GM04503 (cell line): Measurements from ENCODE around the gene ATF2.
"Not testable (repeated sequence)": the region's sequence is repeated elsewhere in the genome, so short reads cannot be mapped to it uniquely, and the experiment has no call there.

ENCODE experiments used
- DNase-seq: peaks from one replicate; pipeline ENCODE4 v3.0.0-alpha.2; 2012; ENCODE audit warnings: low read depth

Gene ATF2

DNA sequence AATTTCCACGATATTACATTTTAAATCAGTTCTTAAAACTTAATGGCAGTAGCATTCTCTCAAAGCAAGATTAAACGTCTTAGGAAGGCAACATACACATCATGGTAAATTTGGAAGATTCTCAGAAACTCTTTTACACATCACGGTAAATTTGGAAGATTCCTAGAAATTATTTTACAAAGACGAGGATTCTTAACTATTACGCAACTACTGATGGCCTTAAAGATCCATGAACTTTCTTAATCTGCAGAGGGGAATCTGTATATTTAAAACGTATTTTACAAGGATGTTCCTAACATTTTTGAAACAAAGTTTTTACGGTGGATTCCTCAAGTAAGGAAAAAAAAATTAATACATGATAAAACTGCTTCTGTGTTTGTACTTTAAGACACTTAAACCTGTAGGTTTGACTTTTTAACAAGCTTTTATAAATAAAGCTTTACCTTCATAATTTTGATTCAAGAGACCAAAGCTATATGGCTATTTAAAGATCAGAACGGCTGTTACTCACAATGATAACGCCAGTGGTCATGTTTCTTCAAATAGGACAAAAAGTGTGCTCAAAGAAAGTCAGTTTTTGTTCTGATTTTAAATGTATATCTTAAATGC lies 1.7 kb downstream of the ATF2 start:
- no peak for DNase-seq

DNA sequence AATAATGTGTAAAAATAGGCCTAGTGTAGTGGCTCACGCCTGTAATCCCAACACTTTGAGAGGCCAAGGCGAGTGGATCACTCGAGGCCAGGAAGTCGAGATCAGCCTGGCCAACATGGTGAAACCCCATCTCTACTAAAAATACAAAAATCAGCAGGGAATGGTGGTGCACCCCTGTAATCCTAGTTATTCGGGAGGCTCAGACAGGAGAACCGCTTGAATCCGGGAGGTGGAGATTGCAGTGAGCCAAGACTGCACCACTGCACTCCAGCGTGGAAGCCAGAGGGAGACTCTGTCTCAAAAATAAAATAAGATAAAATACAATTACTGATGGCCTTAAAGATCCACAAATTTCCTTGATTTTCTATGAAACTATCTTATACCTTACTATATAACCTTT lies 3.8 kb downstream of the ATF2 start:
- no peak for DNase-seq

- no peak for DNase-seq
These were observed 9.1 kb downstream of the ATF2 start for GRCh38 chr2:175158894-175159293.

DNA sequence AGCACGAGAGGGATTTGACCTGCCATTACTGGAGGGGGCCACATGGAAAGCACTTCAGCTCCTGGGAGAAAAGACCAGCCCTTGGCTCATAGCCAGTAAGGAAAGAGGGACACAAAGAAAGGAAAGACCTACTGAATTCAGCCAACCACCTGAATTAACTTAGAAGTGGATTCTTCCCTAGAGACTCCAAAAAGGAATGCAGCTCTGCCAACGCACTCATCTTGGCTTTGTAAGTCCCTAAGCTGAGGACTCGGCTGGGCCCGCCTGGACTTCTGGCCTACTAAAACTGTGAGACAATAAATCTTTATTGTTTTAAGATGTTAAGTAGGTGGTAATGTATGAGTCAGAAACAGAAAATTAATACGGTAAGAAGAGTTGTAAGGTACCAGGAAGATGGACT lies 11.5 kb downstream of the ATF2 start:
- no peak for DNase-seq

DNA sequence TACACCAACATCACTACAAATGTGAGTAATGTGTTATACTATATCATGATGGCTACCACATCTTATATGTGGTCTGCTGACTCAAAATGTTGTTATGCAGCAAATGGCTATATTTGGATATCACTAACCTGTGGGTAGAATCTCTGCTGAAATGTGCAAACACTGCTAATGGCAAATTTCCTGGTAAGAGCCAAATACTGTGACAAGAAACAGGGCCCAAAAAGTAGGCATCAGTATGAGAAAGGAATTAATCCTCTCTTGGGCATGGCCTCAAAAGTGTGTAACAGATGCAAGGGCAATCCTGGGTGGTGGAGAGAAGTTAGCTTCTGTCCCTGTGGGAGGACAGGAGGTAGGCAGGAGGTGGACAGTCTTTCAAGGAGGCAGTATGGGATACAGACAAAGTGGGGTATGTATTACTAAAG lies 13.3 kb downstream of the ATF2 start:
- DNase-seq = peak; percentile 44

GRCh38 chr2:175152242-175152641 lies 15.8 kb downstream of the ATF2 start:
- no peak for DNase-seq

DNA sequence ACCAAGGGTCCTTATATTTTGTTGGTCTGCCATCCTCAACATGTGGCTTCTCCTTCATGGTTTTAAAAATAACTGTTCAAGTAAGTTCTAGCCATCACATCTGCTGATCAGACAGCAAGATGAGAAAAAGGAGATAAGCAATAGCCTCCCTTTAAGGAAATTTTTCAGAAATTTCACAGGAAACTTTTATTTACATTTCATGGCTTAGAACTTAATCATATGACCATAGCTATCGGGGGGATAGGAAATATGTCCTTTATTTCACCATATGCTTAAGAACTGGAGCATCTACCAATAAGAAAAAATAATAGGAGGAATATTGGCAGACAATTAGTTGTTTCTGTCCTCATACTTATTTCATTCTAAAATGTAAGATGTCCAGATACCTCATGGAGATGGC lies 16.2 kb downstream of the ATF2 start:
- DNase-seq = no peak

- DNase-seq = no peak
These were observed 20.8 kb downstream of the ATF2 start for GRCh38 chr2:175147186-175147585.

DNA sequence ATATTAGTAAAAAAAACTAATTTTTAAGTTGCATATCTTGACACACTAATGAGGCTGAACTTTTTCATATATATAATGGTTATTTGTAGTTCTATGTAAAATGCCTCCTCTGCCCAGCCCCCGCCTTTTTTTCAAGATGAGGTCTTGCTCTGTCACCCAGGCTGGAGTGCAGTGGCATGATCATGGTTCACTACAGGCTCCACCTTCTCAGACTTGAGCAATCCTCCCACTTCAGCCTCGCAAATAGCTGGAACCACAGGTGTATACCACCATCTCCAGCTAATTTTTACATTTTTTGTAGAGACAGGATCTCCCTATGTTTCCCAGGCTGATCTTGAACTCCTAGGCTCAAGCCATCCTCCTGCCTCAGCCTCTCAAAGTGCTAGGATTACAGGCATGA lies 24.3 kb downstream of the ATF2 start:
- no peak for DNase-seq

GRCh38 chr2:175143191-175143590 lies 24.8 kb downstream of the ATF2 start:
- no peak for DNase-seq

DNA sequence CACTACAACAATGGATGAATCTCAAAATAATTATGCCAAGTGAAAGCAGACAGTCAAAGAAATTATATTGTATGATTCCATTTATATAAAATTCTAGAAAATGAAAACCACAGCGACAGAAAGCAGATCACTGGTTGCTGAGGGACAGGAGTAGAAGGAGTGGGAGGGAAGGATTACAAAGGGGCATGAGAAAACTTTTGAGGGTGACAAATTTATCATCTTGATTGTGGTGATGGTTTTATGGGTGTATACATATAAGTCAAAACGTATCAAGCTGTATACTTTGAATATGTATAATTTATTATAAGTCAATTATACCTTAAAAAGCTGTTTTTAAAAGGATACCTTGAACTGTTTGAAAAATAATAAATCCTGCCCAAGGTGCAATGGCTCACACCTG lies 27.7 kb downstream of the ATF2 start:
- DNase-seq = no peak

DNA sequence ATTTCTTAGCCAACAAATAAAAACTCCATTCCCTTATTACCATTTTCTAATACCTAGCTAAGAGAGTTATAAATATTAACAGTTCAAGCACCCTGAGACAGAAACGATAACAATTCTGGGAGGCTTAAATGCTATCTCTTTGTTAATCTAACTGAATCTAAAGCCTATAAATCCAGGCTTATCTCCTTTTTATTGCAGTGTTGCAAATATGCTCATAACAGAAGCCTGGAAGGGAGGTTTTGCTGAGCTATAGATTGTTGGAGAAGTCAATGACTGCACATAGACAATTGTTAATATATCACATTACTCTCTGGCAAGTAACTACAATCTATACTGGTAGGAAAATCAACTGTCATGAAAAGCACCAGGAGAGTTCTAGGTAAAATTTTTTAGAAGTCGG lies 30.2 kb downstream of the ATF2 start:
- no peak for DNase-seq

DNA sequence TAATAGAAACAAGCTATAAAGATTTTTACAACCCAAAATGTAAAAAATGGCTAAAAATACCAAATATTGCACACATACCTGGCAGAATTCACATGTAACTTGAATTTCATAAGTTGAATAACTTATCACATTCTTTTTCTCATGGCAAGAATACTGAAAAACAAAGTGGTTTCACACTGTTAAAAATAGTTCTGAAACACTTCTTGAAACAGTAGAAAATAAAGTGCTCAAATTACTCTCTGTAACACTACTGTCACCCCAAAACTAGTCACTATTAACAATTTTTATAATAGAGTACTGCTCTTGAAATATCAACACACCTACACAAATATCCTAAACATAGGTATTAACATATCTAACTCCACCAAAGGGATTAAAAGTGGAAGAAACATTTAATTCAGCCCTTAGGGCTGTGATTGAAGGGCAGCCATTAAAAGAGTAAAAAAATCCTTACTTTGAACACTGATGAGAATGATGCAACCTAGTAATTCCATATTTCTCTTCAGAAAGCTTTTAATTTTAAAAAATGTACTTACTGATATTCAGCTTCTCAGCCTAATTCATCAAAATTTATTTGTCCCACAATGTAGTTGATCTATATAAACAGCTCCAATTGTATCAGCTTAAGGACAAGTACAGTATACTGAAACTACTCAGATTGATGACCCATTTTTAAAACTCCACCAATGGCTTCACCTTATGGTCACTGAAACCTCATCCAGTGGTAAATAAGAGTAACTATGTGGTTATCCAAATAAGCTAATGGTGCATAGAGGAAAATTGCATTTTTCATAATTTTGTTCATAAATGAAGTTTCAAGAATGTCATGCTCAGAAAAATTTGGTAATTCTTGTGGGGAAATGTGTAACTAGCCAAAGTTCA lies 31.4 kb downstream of the ATF2 start:
- no peak for DNase-seq

- no peak for DNase-seq
These were observed 32.1 kb downstream of the ATF2 start for GRCh38 chr2:175135862-175136261.

DNA sequence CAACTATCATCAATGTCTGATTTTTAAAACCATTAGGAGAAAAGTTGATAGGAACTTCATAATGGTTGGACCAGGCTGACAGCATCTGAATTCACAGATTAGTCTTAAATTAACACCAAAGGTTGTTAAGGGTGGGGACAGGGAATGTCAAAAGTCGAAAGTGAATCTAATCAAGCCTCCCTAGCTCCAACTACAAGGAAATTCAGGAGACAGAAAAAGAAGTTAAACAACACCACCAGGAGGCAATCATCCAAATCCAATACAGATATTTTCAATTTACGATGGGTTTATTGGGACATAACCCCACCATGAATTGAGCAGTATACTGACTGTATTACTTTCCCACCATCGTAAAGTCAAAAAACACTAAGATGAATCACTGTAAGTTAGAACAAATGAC lies 32.8 kb downstream of the ATF2 start:
- DNase-seq = no peak

DNA sequence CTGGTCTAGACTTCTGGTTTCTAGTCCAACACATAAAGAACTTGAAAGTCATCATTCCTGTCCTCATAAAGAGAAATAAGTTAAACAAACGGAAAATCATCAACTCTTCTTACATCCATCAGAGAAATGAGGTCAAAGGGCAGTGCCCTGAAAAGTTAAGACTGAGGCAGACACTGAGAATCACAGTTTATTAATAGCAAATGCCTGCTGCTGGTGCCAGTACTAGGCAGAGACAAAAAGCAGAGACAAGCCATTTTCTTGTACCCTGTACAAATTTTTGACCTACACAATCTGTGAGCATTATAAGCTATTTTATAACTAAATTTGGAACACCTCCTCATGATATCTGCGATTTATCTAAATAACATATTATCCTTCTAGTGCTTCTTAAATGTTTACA lies 36.8 kb downstream of the ATF2 start:
- DNase-seq = no peak

GRCh38 chr2:175126661-175127060 lies 41.3 kb downstream of the ATF2 start:
- no peak for DNase-seq

DNA sequence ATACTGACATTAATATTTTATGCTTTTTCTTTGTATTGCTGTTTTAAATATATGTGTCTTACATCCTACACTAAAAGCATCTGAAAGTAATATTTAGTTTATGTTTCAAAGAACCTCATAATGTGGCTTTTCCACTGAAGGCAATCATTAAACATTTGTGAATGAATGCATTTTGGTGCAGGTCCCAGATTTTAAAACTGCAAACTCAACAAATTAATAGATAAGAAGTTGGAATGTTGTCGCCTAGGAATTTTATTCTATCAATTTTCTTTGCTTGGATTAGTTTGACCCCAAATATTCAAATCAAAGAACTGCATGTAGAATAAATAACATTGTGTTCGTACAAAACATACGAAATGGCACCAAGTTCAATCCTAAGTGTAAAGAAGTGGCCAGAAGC lies 44.7 kb downstream of the ATF2 start:
- DNase-seq = no peak

GRCh38 chr2:175111200-175111657 lies 56.8 kb downstream of the ATF2 start:
- peak; percentile 6 for DNase-seq

GRCh38 chr2:175108091-175108490 lies 59.9 kb downstream of the ATF2 start:
- not testable (repeated sequence) for DNase-seq

DNA sequence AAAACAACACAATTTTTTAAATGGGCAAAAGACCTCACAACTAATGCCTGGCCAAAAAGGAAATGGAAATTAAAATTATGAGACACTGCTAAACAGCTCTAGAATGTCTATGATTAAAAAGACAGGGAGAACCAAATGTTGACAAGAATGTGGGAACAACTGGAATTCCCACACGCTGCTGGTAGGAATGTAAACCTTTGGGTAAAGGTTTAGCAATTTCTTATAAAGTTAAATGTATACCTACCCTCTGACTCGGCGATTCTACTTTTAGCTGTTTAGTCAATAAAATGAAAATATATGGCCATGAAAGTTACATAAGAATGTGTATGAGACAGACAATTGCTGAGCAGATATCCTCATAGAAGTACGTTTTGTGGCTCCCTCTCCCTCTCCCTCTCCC lies 60.9 kb downstream of the ATF2 start:
- DNase-seq = no peak

DNA sequence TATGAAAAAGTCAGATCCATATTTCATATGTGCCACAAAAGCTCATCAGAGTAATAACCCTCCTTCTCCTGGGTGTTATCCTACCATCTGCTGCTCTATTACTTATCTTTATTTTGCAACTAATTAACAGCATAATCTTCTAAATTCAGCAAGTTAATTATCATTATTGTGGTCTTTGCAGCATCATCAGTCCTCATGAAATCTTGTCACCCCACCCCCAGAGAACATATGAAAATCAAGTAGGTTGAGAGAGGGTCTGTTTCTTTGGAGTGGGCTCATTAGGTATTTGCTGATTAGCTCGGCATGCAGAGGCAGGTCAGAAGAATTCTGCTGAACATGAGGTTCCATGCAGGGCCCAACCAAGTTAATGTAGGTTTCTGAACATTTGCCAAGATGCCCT lies 64.8 kb downstream of the ATF2 start:
- DNase-seq = no peak

- no peak for DNase-seq
These were observed 66.5 kb downstream of the ATF2 start for GRCh38 chr2:175101514-175101913.

GRCh38 chr2:175097297-175097696 lies 70.7 kb downstream of the ATF2 start:
- DNase-seq = no peak
